Mesodermal cell (in vitro differentiated cells): ENCODE results near the gene MRGPRE.

ENCODE experiments used
- H3K27ac ChIP-seq: 2 replicates; pipeline ENCODE4 v1.7.0; 2013; ENCODE audit warnings: mild to moderate bottlenecking, low read depth, low read length, moderate library complexity; ENCODE audit not compliant: severe bottlenecking
- H3K36me3 ChIP-seq: 2 replicates; pipeline ENCODE4 v1.7.1; 2013; ENCODE audit warnings: mild to moderate bottlenecking, low read length, moderate library complexity; ENCODE audit not compliant: control insufficient read depth, insufficient read depth
- H3K4me1 ChIP-seq: one replicate; pipeline ENCODE4 v1.7.1; 2013; ENCODE audit warnings: mild to moderate bottlenecking, low read length; ENCODE audit not compliant: insufficient read depth, control insufficient read depth, poor library complexity, severe bottlenecking
- H3K4me3 ChIP-seq: 2 replicates; pipeline ENCODE4 v1.7.0; 2013; ENCODE audit warnings: low read length, control low read depth, mild to moderate bottlenecking; ENCODE audit not compliant: insufficient read depth, poor library complexity, severe bottlenecking; ENCODE audit errors: extremely low read depth
- H3K9me3 ChIP-seq: 2 replicates; pipeline ENCODE4 v1.7.1; 2013; ENCODE audit warnings: mild to moderate bottlenecking, low read length, moderate library complexity; ENCODE audit not compliant: control insufficient read depth
- WGBS, 2 experiments: methylation state at CpG; one replicate each; pipeline ENCODE4 v1.1.5; 2013; ENCODE audit warnings: missing lambda C conversion rate in 2 of 2; ENCODE audit not compliant: insufficient coverage in 2 of 2; 5-methylcytosine and 5-hydroxymethylcytosine counted together

The MRGPRE gene

GRCh38 chr11:3201112-3201581 lies 31.1 kb downstream of the MRGPRE start:
- Histone ChIP-seq H3K36me3 (no peaks in the 10 kb centered on the region), H3K27ac (no peak overlapping the region), H3K9me3 (no peaks in the 10 kb centered on the region), H3K4me3 (no peak overlapping the region), H3K4me1 (peaks cover 7% of the 10 kb centered on the region)
- WGBS, 2 experiments = 92 to 97% methylated on average over 11 to 13 of the region's 15 CpGs

DNA sequence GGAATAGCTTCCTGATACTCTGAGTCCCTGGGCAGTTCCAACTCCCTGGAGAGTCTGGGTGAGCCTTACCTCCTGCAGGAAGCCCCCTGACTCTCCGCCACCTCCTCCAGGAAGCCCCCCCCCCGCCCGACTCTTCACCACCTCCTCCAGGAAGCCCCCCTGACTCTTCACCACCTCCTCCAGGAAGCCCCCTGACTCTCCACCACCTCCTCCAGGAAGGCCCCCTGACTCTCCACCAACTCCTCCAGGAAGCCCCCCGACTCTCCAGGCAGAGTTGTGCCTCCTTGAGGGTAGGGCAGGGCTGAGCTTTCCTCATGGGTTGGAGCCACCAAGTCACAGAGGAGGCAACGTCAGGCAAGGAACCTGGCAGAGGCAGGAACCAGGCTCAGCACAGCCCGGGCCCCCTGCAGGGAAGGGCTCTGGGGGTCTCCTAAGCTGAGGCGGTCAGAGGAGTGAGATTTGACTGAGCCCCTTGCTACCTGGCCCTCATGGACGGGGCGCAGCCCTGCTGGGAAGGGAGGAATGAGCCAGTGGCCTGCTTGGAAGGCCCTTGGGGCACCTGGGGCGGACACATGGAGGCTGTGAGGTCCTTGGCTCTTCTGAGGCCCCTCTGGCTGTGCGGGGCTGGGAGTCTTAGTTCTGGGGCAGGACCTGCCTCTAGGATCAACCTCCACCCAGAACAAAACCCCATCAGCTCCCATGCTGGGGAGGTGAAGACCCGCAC lies 31.7 kb downstream of the MRGPRE start:
- 33 to 94% methylated on average over 1 to 9 of the region's 12 CpGs for WGBS, 2 experiments
- H3K27ac ChIP-seq = no peak overlapping the region
- no peak overlapping the region for H3K4me3 ChIP-seq
- H3K36me3 ChIP-seq = no peaks in the 10 kb centered on the region
- H3K9me3 ChIP-seq = no peaks in the 10 kb centered on the region
- peaks cover 7% of the 10 kb centered on the region for H3K4me1 ChIP-seq

DNA sequence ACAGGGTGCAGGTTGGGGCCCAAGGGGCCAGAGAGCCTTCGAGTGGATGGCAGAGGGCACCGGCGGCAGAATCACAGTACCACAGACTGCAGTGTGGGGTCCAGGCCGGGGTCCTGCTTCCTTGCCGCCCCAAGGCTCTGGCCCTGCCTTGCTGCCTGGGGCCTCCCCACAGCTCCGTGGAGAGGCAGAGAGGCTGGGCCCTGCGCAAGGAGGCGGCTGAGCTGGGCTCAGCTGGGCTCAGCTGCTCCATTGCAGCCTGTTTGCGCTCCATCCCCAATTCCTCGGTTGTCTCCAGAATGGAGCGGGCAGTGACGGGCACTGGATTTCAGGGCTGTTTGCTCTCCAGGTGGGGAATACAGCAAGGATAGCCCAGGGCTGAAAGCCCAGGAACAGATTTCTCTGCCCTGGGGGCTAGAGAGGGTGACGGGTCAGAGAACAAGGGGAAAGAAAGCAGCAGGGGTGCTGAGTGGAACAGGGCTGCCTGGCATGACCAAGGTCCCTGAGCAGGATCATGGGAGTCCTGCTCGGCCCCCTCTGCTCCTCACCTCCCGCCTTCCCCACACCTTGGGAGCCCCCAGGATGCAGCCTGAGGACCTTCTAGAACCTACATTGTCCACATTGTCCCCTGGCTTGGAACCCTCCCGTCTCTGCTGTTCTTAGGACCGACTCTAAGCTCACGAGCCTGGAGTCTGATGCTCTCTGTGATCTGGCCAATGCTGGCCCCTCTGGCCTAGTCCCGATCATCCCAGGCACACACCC lies 32.5 kb downstream of the MRGPRE start:
- H3K4me3 ChIP-seq = no peak overlapping the region
- H3K27ac ChIP-seq = no peak overlapping the region
- WGBS, 2 experiments = 83 to 86% methylated on average over 18 to 19 of the region's 19 CpGs
- H3K36me3 ChIP-seq = no peaks in the 10 kb centered on the region
- peaks cover 7% of the 10 kb centered on the region for H3K4me1 ChIP-seq
- H3K9me3 ChIP-seq = no peaks in the 10 kb centered on the region

- no peak overlapping the region for H3K27ac ChIP-seq
- no peak overlapping the region for H3K4me3 ChIP-seq
- 90 to 93% methylated on average over 12 to 15 of the region's 15 CpGs for WGBS, 2 experiments
- no peaks in the 10 kb centered on the region for H3K9me3 ChIP-seq
- peaks cover 7% of the 10 kb centered on the region for H3K4me1 ChIP-seq
- no peaks in the 10 kb centered on the region for H3K36me3 ChIP-seq
These were observed 33.4 kb downstream of the MRGPRE start for GRCh38 chr11:3198815-3199214.

DNA sequence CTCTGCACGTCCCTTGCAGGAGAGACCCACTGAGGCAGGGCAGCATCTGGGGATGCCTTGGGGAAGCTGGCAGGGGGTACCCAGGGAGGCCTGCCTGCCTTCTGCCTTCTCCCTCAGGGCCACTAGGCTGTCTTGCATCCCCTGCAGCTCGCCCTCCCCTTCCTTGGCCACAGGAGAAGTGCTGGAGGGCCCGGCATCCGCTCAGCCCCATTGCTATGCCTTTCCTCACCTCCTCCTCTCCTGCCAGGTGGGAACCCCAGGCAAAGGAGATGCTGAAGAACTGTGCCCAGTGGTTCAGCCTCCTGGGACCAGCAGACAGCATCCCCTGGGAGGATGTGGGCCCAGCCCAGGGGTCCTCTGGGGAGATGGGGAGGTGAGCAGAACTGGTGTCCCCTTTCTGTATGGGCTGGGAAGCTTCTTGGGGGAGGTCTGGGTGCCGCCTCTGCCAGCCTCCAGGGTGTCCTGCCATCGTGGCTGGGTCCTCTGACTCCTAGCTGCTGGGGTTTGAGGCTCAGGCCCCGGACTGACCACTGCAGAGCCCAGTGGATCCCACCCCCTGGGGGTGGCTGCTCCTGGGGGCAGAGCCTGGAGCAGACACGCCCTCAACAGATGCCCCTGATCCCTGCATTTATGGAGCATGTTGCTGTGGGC lies 34.2 kb downstream of the MRGPRE start:
- no peaks in the 10 kb centered on the region for H3K9me3 ChIP-seq
- H3K4me1 ChIP-seq = peaks cover 6% of the 10 kb centered on the region
- H3K4me3 ChIP-seq = no peak overlapping the region
- 70 to 79% methylated on average over 6 to 7 of the region's 8 CpGs for WGBS, 2 experiments
- no peaks in the 10 kb centered on the region for H3K36me3 ChIP-seq
- H3K27ac ChIP-seq = no peak overlapping the region

- Histone ChIP-seq H3K27ac (no peak overlapping the region), H3K9me3 (no peaks in the 10 kb centered on the region), H3K36me3 (no peaks in the 10 kb centered on the region), H3K4me3 (no peak overlapping the region), H3K4me1 (no peaks in the 10 kb centered on the region)
- WGBS, 2 experiments = 90 to 93% methylated on average over 7 to 10 of the region's 11 CpGs
These were observed 35.0 kb downstream of the MRGPRE start for GRCh38 chr11:3197044-3197695.

- Histone ChIP-seq H3K36me3 (no peaks in the 10 kb centered on the region), H3K4me3 (no peak overlapping the region), H3K27ac (no peak overlapping the region), H3K4me1 (no peaks in the 10 kb centered on the region), H3K9me3 (peaks cover 2% of the 10 kb centered on the region)
- WGBS, 2 experiments = 82 to 87% methylated on average over 18 to 23 of the region's 23 CpGs
These were observed 35.8 kb downstream of the MRGPRE start for GRCh38 chr11:3196161-3197043.

DNA sequence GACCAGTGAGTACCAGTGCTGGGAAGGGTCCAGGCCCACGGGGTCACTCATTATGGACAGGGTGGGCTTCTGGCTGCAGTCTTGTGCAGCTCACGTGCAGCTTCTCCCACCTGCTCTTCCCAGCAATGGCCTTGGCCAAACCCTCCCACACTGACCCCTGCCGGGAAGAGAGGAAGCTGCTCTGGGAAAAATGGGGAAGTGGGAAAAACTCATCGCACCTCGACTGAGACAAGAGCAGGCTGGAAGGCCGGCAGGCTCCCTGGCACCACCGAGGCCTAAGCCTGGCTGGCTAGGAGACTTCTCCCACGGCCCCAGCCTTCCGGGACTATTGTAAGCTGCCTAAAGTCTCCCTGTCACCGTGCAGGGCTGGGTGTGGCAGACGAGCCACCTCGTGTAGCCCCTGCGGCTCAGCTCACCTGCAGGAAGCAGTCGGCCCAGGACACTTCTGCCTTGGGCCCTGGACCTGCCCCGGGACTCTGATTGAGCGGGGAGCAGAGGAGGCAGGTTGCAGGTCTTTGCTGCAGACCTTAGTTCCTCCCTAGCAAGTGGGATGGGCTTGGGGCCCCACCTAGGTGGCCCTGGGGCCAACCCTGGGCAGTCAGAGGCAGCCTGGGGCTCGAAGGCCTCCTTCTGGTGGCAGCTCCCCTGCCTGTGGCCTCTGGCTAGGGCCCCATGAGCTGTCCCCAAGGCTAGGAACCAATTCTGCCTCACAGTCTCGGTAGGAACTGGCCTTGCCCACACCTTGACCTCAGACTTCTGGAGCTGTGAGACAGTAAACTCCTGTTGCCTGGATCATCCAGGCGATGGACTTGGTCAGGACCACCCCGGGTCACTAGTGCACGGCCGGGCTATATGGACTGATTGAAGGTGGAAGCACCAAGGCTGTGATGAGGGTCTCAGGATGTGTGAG lies 36.7 kb downstream of the MRGPRE start:
- Histone ChIP-seq H3K9me3 (peaks cover 2% of the 10 kb centered on the region), H3K36me3 (no peaks in the 10 kb centered on the region), H3K4me3 (no peak overlapping the region), H3K4me1 (no peaks in the 10 kb centered on the region), H3K27ac (no peak overlapping the region)
- WGBS, 2 experiments = 78 to 82% methylated on average over 15 to 22 of the region's 22 CpGs

DNA sequence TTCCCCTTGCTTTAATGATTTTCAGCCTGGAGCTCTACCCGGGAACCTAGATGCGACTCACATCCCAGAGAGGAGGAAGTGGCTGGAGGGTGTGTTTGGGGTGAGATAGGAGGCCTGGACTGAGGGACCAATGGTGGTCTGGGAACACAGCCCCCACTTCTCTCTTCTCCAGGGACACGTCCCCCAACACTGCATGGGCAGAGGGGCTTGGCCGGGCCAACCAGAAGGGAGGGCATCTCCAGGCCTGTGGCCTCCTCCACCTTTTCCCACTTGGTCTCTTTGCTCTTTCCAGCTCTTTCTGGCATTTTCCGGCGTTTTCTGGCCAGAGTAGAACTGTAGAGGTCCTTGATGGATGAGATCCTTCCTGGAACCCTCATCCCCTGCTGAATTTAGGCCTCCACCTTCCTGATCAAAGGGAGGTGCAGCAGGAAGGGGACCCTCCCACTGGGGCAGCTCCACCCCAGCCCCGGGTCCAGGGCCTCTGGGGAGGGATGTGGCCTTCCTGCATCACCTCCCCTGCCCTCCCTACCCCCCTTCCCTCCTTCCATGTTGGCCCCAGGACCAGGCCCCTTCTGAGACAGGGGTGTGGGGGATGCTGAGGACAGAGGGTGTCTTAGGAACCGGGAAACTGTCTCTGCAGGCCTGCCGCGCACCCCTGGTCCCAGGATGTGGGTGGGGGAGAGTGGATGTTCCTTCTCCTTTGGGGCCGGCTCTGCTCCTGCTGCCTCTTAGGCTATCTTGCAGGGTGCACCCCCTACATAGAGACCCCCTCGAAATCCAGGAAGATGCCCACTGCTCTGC lies 38.0 kb downstream of the MRGPRE start:
- H3K27ac ChIP-seq = no peak overlapping the region
- H3K9me3 ChIP-seq = peaks cover 2% of the 10 kb centered on the region
- 97% methylated on average over 7 of the region's 12 CpGs; no CpG with 5 or more reads in 1 of the 2 experiments for WGBS, 2 experiments
- no peaks in the 10 kb centered on the region for H3K4me1 ChIP-seq
- no peaks in the 10 kb centered on the region for H3K36me3 ChIP-seq
- H3K4me3 ChIP-seq = no peak overlapping the region
